Thoracic aorta (tissue), 2 donors: ENCODE results near the gene XPA. TPM values are rescaled to one million over a fixed set of nuclear protein-coding genes. Genes with fewer than 3 reads are reported as not detected.
A peak's percentile ranks its signal among the peaks of the same experiment; 100 is the strongest.

Experiments
- ATAC-seq: fragments of 150-250 bp; one replicate; pipeline ENCODE4 v1.8.0; 2017; ENCODE audit warnings: low read depth; ENCODE audit not compliant: insufficient number of reproducible peaks, low FRiP score
- DNase-seq: peaks from one replicate; pipeline ENCODE4 v3.0.0-alpha.2; 2020; ENCODE audit warnings: low spot score
- H3K27ac ChIP-seq, 2 donors: fragments of 200-600 bp; sonication (generic); 1 replicate in 1 of 2; 2 replicates in 1 of 2; pipeline ENCODE4 v1.5.1; 2016; ENCODE audit warnings: mild to moderate bottlenecking in 2 of 2, moderate library complexity in 2 of 2
- H3K27me3 ChIP-seq: fragments of 200-600 bp; sonication (generic); replicated peaks from 2 replicates; pipeline ENCODE4 v1.6.0; 2016; ENCODE audit warnings: mild to moderate bottlenecking; ENCODE audit not compliant: insufficient read depth
- H3K36me3 ChIP-seq: fragments of 200-600 bp; sonication (generic); one replicate; pipeline ENCODE4 v1.5.1; 2016
- H3K4me1 ChIP-seq, 2 donors: fragments of 200-600 bp; sonication (generic); 1 replicate in 1 of 2; 2 replicates in 1 of 2; pipeline versions ENCODE4 v1.5.1 to v1.6.0; 2016; ENCODE audit warnings: low read depth in 2 of 2, mild to moderate bottlenecking in 1 of 2; ENCODE audit not compliant: control insufficient read depth in 1 of 2
- H3K4me3 ChIP-seq: fragments of 200-600 bp; sonication (generic); 2 replicates; pipeline ENCODE4 v1.5.1; 2016; ENCODE audit warnings: mild to moderate bottlenecking
- H3K9me3 ChIP-seq: fragments of 200-600 bp; sonication (generic); 2 replicates; pipeline ENCODE4 v1.5.1; 2016
- total RNA-seq, 2 donors: library from RNA; depleted of rRNA; stranded (reverse); fragments of >200 nt; gene quantifications; one replicate each; pipeline versions ENCODE4 v1.1.0 to v1.2.3, GENCODE V29; 2016
- TF ChIP-seq, protein P1 (sequence below): fragments of 200-600 bp; sonication (generic); IDR thresholded peaks from one replicate; pipeline ENCODE4 v1.5.1; 2019; ENCODE audit warnings: antibody characterized with exemption

The XPA gene
- total RNA-seq, 2 donors from 2014 or later, result 15.0 to 23.2 TPM

DNA sequence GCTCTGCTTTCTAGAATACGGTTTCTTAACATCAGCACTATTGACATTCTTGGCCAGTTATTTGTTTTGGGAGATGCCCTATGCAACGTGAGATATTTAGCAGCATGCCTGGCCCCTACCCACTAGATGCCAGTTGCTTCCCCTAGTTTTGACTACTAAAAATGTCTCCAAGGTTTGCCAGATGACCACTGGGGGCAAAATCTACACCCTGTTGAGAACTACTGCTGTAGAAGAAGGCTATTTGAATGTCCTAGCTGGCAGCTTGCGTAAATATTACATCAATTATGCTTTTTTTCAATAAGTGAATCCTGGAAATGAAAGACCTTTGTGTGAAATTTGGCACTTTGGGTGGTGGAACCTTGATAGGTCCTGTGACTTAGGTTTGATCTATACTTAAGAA lies 58.5 kb downstream of the XPA start:
- TF ChIP-seq, protein P1, sequence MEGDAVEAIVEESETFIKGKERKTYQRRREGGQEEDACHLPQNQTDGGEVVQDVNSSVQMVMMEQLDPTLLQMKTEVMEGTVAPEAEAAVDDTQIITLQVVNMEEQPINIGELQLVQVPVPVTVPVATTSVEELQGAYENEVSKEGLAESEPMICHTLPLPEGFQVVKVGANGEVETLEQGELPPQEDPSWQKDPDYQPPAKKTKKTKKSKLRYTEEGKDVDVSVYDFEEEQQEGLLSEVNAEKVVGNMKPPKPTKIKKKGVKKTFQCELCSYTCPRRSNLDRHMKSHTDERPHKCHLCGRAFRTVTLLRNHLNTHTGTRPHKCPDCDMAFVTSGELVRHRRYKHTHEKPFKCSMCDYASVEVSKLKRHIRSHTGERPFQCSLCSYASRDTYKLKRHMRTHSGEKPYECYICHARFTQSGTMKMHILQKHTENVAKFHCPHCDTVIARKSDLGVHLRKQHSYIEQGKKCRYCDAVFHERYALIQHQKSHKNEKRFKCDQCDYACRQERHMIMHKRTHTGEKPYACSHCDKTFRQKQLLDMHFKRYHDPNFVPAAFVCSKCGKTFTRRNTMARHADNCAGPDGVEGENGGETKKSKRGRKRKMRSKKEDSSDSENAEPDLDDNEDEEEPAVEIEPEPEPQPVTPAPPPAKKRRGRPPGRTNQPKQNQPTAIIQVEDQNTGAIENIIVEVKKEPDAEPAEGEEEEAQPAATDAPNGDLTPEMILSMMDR, result peak; percentile 13
- Histone ChIP-seq H3K27ac (no peak overlapping the region), H3K27me3 (no peaks in the 10 kb centered on the region), H3K4me3 (no peak overlapping the region), H3K4me1 (peaks cover 21 to 38% of the 10 kb centered on the region in 2 donors), H3K9me3 (no peaks in the 10 kb centered on the region), H3K36me3 (peaks cover 6% of the 10 kb centered on the region)
- DNase-seq (no peak), ATAC-seq (no peak)

GRCh38 chr9:97636903-97637302 lies 60.2 kb downstream of the XPA start:
- DNase-seq (no peak), ATAC-seq (no peak)
- no peaks in the 10 kb centered on the region for H3K9me3 ChIP-seq
- H3K4me3 ChIP-seq, result no peak overlapping the region
- TF ChIP-seq, protein P1, result no peak
- H3K27me3 ChIP-seq, result no peaks in the 10 kb centered on the region
- no peak overlapping the region for H3K27ac ChIP-seq
- H3K4me1 ChIP-seq, result peaks cover 21 to 41% of the 10 kb centered on the region in 2 donors
- H3K36me3 ChIP-seq, result peaks cover 2% of the 10 kb centered on the region

- peaks cover 21 to 49% of the 10 kb centered on the region in 2 donors for H3K4me1 ChIP-seq
- no peak overlapping the region for H3K27ac ChIP-seq
Observed at GRCh38 chr9:97635026-97635425, 62.1 kb downstream of the XPA start.

GRCh38 chr9:97633859-97634490 lies 63.2 kb downstream of the XPA start:
- H3K4me3 ChIP-seq, result peak overlapping the region; percentile 97
- TF ChIP-seq, protein P1, result no peak
- peaks cover 21 to 49% of the 10 kb centered on the region in 2 donors for H3K4me1 ChIP-seq
- no peaks in the 10 kb centered on the region for H3K9me3 ChIP-seq
- no peaks in the 10 kb centered on the region for H3K27me3 ChIP-seq
- H3K27ac ChIP-seq, result peak overlapping the region; percentile 96 to 98
- no peak for ATAC-seq
- DNase-seq, result no peak
- H3K36me3 ChIP-seq, result no peaks in the 10 kb centered on the region

More at GRCh38 chr9:97635026-97635425, 62.1 kb downstream of the XPA start:
- TF ChIP-seq, protein P1, result no peak
- no peaks in the 10 kb centered on the region for H3K27me3 ChIP-seq
- H3K9me3 ChIP-seq, result no peaks in the 10 kb centered on the region
- peak overlapping the region; percentile 97 for H3K4me3 ChIP-seq
- H3K36me3 ChIP-seq, result no peaks in the 10 kb centered on the region
- DNase-seq (no peak), ATAC-seq (no peak)

DNA sequence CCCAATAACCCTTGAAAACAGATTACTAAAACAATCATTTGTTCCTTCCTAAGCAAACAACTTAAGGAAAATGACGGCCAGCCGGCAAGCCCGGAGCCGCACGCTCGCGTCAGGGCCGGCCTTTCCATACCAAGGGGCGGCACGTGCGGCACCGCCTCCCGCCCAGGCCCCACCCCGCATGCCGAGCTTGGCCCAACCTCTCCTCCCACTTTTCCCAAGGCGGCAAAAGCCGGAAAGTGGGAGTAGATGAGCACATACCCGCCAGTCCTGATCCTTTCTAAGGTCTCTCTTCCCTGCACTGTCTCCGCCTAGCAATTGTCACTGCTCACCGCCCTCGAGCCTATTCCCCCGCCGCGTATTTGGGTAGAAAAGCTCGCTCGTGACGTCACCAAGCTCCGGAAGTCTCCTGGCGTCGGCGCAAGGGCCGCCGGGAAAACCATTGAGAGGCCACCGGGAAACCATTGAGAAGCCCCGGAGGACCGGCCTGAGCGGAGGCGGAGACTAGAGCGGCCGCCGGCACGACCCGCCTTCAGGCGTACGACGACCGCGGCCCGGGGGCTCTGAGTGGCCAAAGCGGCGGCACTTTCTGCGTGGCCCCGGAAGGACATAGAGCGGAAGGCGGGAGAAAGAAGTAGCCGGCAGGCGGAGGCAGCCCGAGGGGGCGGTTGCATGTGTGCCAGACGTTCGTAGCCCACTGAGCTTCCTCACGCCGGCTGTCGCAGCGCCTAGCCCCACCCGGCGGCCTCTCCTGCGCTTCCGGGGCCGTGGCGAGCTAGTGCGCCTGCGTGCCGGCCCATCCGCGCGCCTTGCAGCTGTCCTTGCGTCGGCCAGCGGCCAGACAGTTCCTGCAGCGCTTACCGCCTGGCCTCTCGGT lies 63.9 kb downstream of the XPA start, which contains the start of the genes NCBP1 and TSTD2:
TSS of gene NCBP1 (plus strand) at position 837 of the 874 bp plus-strand sequence. CDS start 61 bp downstream, outside the sequence.
TSS of gene TSTD2 (minus strand) at position 384 of the 874 bp plus-strand sequence. CDS start 5,806 bp downstream, outside the sequence.
- no peaks in the 10 kb centered on the region for H3K9me3 ChIP-seq
- peaks cover 21 to 42% of the 10 kb centered on the region in 2 donors for H3K4me1 ChIP-seq
- H3K36me3 ChIP-seq, result no peaks in the 10 kb centered on the region
- H3K4me3 ChIP-seq, result peak within 1 kb of the TSS; percentile 97
- H3K27me3 ChIP-seq, result no peaks in the 10 kb centered on the region
- DNase-seq (peak; percentile 84), ATAC-seq (peak; percentile 94)
- H3K27ac ChIP-seq, result peak within 1 kb of the TSS; percentile 96 to 98
- TF ChIP-seq, protein P1, result no peak
